Glutamatergic neuron (in vitro differentiated cells): ENCODE results near the gene KRTAP6-2. TPM values are rescaled to one million over a fixed set of nuclear protein-coding genes. Genes with fewer than 3 reads are reported as not detected.

Experiments used
- DNase-seq: peaks from one replicate; pipeline ENCODE4 v3.0.0; 2022
- H3K27ac Mint-ChIP-seq: one replicate; pipeline ENCODE4 v1.8.0; 2020; ENCODE audit warnings: mild to moderate bottlenecking, mixed read lengths, inconsistent platforms; ENCODE audit not compliant: unreplicated experiment
- H3K27me3 Mint-ChIP-seq: one replicate; pipeline ENCODE4 v1.8.0; 2020; ENCODE audit warnings: mild to moderate bottlenecking, moderate library complexity, mixed read lengths, inconsistent platforms; ENCODE audit not compliant: unreplicated experiment
- H3K36me3 Mint-ChIP-seq: one replicate; pipeline ENCODE4 v1.8.0; 2020; ENCODE audit warnings: mild to moderate bottlenecking, mixed read lengths, inconsistent platforms; ENCODE audit not compliant: unreplicated experiment
- H3K4me1 Mint-ChIP-seq: one replicate; pipeline ENCODE4 v1.8.0; 2020; ENCODE audit warnings: mild to moderate bottlenecking, low read depth, mixed read lengths, inconsistent platforms; ENCODE audit not compliant: unreplicated experiment
- H3K4me3 Mint-ChIP-seq: one replicate; pipeline ENCODE4 v1.8.0; 2020; ENCODE audit warnings: mild to moderate bottlenecking, mixed read lengths, inconsistent platforms; ENCODE audit not compliant: unreplicated experiment
- H3K9me3 Mint-ChIP-seq: one replicate; pipeline ENCODE4 v1.8.0; 2020; ENCODE audit warnings: mild to moderate bottlenecking, moderate library complexity, mixed read lengths, inconsistent platforms; ENCODE audit not compliant: unreplicated experiment
- total RNA-seq: library from RNA; stranded (reverse); fragmentation: NEBNext Ultra II Directional; extraction: Animal tissue kit (Norgen Biotek cat#: 25700); gene quantifications from one replicate; pipeline ENCODE4 v1.2.1, GENCODE V29; 2021; ENCODE audit not compliant: unreplicated experiment
- TF ChIP-seq, protein P1 (sequence below): fragments of 200-600 bp; sonication (generic); IDR thresholded peaks from one replicate; pipeline ENCODE4 v1.5.0; 2021; ENCODE audit not compliant: partially characterized antibody, unreplicated experiment

The KRTAP6-2 gene
- total RNA-seq, 1 donor from 2014 or later: not detected

DNA sequence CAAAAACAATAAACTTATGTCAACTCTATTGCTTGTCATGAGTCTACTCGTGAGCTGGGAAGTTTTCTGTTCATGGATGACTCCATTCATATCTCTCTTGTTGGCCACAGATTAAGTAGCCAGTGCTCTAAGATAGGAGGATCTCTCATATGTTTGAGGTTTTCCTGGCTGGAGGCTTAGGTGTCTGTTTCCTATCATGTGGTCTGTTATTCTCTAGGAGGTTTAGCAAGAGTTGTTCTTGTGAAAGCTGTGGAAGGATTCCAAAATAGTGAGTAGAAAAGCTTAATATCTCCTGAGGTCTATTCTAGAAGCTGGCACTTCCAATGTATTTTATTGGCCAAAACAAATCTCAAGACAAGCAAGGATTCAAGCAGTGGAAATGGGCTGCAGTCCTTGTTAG lies 30.5 kb upstream of the KRTAP6-2 start:
- Mint-ChIP-seq H3K4me3 (no peak overlapping the region), H3K4me1 (no peaks in the 10 kb centered on the region), H3K9me3 (peaks cover 2% of the 10 kb centered on the region), H3K27ac (no peak overlapping the region), H3K27me3 (peaks cover 2% of the 10 kb centered on the region), H3K36me3 (peaks cover 14% of the 10 kb centered on the region)
- TF ChIP-seq, protein P1, sequence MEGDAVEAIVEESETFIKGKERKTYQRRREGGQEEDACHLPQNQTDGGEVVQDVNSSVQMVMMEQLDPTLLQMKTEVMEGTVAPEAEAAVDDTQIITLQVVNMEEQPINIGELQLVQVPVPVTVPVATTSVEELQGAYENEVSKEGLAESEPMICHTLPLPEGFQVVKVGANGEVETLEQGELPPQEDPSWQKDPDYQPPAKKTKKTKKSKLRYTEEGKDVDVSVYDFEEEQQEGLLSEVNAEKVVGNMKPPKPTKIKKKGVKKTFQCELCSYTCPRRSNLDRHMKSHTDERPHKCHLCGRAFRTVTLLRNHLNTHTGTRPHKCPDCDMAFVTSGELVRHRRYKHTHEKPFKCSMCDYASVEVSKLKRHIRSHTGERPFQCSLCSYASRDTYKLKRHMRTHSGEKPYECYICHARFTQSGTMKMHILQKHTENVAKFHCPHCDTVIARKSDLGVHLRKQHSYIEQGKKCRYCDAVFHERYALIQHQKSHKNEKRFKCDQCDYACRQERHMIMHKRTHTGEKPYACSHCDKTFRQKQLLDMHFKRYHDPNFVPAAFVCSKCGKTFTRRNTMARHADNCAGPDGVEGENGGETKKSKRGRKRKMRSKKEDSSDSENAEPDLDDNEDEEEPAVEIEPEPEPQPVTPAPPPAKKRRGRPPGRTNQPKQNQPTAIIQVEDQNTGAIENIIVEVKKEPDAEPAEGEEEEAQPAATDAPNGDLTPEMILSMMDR: no peak
- no peak for DNase-seq

DNA sequence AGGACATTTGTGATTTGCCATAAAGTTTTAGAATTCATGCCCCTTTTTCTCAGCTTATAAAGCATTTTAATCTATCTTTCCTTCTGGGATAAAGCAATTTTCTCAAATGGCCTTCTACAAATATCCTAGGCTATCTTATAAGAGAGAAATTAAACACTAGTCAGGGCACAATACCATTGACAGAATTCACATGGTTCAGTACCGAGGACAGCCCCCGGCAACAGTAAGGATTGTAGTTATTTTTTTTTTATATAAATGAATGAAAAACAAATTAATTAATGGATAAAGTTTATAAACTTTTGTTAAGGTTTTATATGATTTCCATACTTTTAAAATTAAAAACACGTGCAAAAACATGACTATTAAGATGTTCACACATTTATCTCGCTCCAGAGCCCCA lies 29.4 kb upstream of the KRTAP6-2 start:
- no peak for DNase-seq
- TF ChIP-seq, protein P1: no peak
- H3K4me3 Mint-ChIP-seq: no peak overlapping the region
- H3K27me3 Mint-ChIP-seq: peaks cover 2% of the 10 kb centered on the region
- peaks cover 2% of the 10 kb centered on the region for H3K9me3 Mint-ChIP-seq
- H3K4me1 Mint-ChIP-seq: no peaks in the 10 kb centered on the region
- H3K36me3 Mint-ChIP-seq: peaks cover 15% of the 10 kb centered on the region
- no peak overlapping the region for H3K27ac Mint-ChIP-seq

DNA sequence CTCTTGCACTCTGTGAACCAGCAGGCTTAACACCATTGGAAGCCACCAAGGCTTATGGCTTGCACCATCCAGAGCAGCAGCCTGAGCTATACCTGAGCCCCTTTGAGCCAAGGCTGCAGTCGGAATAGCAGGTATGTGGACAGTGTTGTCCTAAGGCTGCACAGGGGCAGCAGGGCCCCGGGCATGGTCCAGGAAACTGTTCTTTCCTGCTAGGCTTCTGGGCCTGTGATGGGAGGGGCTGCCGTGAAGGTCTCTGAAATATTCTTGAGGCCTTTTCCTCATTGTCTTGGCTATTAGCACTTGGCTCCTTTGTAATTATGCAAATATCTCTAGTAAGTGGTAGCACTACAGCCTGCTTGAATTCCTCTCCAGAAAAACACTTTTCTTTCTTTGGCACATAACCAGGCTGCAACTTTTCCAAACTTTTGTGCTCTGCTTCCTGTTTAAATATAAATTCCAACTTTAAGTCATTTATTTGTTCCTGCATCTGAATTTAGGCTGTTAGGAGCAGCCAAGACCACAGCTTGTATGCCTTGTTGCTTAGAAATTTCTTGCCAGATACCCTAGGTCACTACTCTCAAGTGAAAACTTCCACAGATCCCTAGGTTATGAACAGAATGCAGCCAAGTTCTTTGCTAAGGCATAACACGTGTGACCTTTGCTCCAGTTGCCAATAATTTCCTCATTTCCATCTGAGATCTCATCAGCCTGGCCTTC lies 26.9 kb upstream of the KRTAP6-2 start:
- H3K27ac Mint-ChIP-seq: no peak overlapping the region
- peaks cover 2% of the 10 kb centered on the region for H3K9me3 Mint-ChIP-seq
- H3K4me1 Mint-ChIP-seq: no peaks in the 10 kb centered on the region
- H3K4me3 Mint-ChIP-seq: no peak overlapping the region
- DNase-seq: no peak
- H3K36me3 Mint-ChIP-seq: peaks cover 15% of the 10 kb centered on the region
- H3K27me3 Mint-ChIP-seq: peaks cover 2% of the 10 kb centered on the region
- TF ChIP-seq, protein P1: no peak

DNA sequence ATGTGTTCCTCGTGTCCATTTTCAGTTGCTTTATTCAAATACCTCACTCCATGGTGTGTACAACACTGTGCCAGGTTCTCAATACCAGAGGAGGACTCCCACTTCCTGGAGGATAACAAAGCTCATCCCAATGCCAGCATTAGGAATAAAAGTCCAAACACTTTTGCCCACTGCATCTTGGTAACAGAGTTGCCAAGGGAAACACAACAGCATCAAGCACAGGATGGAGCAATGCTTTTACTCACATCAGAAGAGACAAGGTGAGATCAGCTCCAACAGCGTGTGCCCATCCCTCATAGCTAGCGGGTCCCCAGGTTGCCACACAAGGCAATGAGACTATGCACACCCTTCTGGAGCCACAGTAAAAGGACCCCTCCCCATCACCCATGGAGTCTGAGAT lies 24.7 kb upstream of the KRTAP6-2 start:
- Mint-ChIP-seq H3K9me3 (peaks cover 2% of the 10 kb centered on the region), H3K4me1 (no peaks in the 10 kb centered on the region), H3K27ac (no peak overlapping the region), H3K36me3 (peaks cover 15% of the 10 kb centered on the region), H3K4me3 (no peak overlapping the region), H3K27me3 (peaks cover 2% of the 10 kb centered on the region)
- TF ChIP-seq, protein P1: no peak
- DNase-seq: no peak

DNA sequence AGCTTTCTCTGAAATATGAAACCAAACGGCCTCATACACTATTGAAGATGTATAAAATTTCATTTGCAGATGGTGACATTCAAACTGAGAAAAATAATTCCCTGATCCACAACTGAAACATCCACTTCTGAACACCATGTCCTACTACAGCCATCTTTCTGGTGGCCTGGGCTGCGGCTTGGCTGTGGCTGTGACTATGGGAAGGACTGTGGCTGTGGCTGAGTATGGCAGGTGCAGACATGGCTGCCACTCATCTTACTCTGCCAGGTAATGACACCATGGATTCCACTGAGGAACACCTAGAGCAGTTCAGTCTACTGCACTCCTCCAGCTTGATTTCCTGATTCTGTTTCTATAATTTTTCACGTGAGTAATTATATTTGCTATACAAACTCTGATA lies 21.8 kb upstream of the KRTAP6-2 start, which contains the start of gene KRTAP20-4:
KRTAP20-4 (plus strand) TSS at position 106 of the 400 bp plus-strand sequence.
- peaks cover 2% of the 10 kb centered on the region for H3K9me3 Mint-ChIP-seq
- TF ChIP-seq, protein P1: no peak

More for the DNA sequence above, 21.8 kb upstream of the KRTAP6-2 start, which contains the start of gene KRTAP20-4:
- no peak within 1 kb of the TSS for H3K4me3 Mint-ChIP-seq
- H3K27me3 Mint-ChIP-seq: no peaks in the 10 kb centered on the region
- no peak for DNase-seq
- no peaks in the 10 kb centered on the region for H3K4me1 Mint-ChIP-seq
- H3K36me3 Mint-ChIP-seq: peaks cover 7% of the 10 kb centered on the region
- no peak within 1 kb of the TSS for H3K27ac Mint-ChIP-seq
